Measurements from ENCODE around the gene SFMBT2. TPM values are rescaled to one million over a fixed set of nuclear protein-coding genes. Genes with fewer than 3 reads are reported as not detected.

The SFMBT2 gene
- total and polyA plus RNA-seq, 2 of the 4 experiments (the other 2 are of a cell fraction) = 0.70 to 1.3 TPM

DNA sequence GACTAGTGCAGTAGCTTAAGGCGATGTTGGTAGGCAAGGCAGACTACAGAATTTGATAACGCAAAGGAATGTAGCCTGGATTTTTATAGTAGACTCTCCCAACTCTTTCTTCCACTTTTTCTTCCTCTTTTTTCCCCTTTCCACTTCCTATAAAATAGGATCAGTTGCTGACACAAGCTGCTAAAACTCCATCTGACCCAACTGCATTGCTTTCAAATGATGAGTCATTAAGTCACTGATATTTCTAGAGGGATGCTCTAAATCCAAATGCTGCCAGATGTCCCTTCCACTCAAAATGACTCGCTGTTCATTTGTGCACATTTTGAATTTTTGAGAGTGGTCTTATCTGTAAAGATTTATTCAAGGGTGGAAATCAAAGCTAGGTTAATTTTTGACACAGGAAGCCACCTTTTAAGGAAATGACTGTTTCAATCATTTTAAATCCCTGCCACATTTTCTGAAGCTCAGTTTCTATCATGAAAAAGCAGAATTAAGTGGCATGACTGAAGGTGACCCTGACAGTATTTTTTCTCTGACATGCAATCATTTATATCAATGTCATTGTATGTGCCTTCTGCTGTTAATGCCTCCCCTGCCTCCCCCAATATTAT is 25.8 kb upstream of the SFMBT2 start:
- CTCF ChIA-PET = no interaction called here
- Histone ChIP-seq H2BK120ac (ENCODE audit: low read depth, low read length) (no peak overlapping the region), H3K27ac (ENCODE audit: insufficient read depth, low read length) (no peak overlapping the region), H4K5ac (ENCODE audit: low read depth, low read length) (no peak overlapping the region), H3K36me3 (ENCODE audit: control insufficient read depth, insufficient read depth, low read length) (no peaks in the 10 kb centered on the region), H3K27me3 (ENCODE audit: control insufficient read depth, insufficient read depth, low read length) (no peaks in the 10 kb centered on the region), H3K4me3 (ENCODE audit: insufficient read depth, low read depth, low read length) (no peak overlapping the region), H3K4me1 (ENCODE audit: control insufficient read depth, insufficient read depth, low read length) (no peaks in the 10 kb centered on the region), H2AK9ac (replicated peaks; ENCODE audit: low read depth, low read length, poor library complexity) (no peak overlapping the region), H3K18ac (ENCODE audit: low read depth, low read length) (no peak overlapping the region), H4K8ac (ENCODE audit: low read depth in 2 of 2, low read length in 2 of 2) (no peak overlapping the region), H2BK5ac (ENCODE audit: low read depth, low read length, poor library complexity, severe bottlenecking) (no peak overlapping the region), H2AFZ (replicated peaks; ENCODE audit: low read length, poor library complexity) (no peak overlapping the region), H2AK5ac (ENCODE audit: low read depth, low read length) (no peak overlapping the region), H3K4me2 (ENCODE audit: low read depth, low read length) (no peak overlapping the region), H3K56ac (ENCODE audit: extremely low read depth, insufficient read depth, low read length) (no peak overlapping the region), H3K14ac (replicated peaks; ENCODE audit: low read depth, low read length) (no peak overlapping the region), H3K9me1 (ENCODE audit: insufficient read depth, low read length) (no peaks in the 10 kb centered on the region), H4K91ac (ENCODE audit: insufficient read depth, low read depth, low read length) (no peak overlapping the region), H2BK15ac (ENCODE audit: low read depth, low read length) (no peak overlapping the region), H3K79me1 (ENCODE audit: low read depth in 1 of 2, low read length in 2 of 2) (no peaks in the 10 kb centered on the region), H4K20me1 (ENCODE audit: insufficient read depth, low read length) (no peaks in the 10 kb centered on the region), H3K9me3 (ENCODE audit: control insufficient read depth, insufficient read depth, low read length) (no peaks in the 10 kb centered on the region), H3K9ac (ENCODE audit: low read depth, low read length) (no peak overlapping the region), H3K4ac (ENCODE audit: low read depth, low read length) (no peak overlapping the region), H3K23ac (ENCODE audit: low read depth, low read length) (no peak overlapping the region), H2BK20ac (ENCODE audit: low read depth, low read length) (no peak overlapping the region)
- intact Hi-C loops (cut with micrococcal nuclease) (no loop called here), in situ Hi-C loops (cut with MboI; ENCODE audit: low sequenced_read_pairs) (no loop called here), dilution Hi-C loops (cut with HindIII; ENCODE audit: low sequenced_read_pairs, unreplicated experiment) (no loop called here)
- BruUV-seq (replicated peaks) = no TSS peak
- no CpG with 5 or more reads among the region's 3 CpGs for WGBS, 2 experiments (ENCODE audit: extremely low coverage in 2 of 2, insufficient read length in 1 of 2)
- TF ChIP-seq, protein P1, sequence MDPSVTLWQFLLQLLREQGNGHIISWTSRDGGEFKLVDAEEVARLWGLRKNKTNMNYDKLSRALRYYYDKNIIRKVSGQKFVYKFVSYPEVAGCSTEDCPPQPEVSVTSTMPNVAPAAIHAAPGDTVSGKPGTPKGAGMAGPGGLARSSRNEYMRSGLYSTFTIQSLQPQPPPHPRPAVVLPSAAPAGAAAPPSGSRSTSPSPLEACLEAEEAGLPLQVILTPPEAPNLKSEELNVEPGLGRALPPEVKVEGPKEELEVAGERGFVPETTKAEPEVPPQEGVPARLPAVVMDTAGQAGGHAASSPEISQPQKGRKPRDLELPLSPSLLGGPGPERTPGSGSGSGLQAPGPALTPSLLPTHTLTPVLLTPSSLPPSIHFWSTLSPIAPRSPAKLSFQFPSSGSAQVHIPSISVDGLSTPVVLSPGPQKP (IDR thresholded peaks at IDR 0.05; ENCODE audit: borderline replicate concordance, low read depth, low read length) = no peak
- TF ChIP-seq SMC3 (IDR thresholded peaks at IDR 0.05; ENCODE audit: low read depth, low read length) (no peak), RCOR1 (IDR thresholded peaks at IDR 0.05; ENCODE audit: insufficient replicate concordance, low read length) (no peak), RAD21 (IDR thresholded peaks at IDR 0.05; ENCODE audit: low read length) (no peak), RFX5 (IDR thresholded peaks at IDR 0.05; ENCODE audit: low read depth, low read length) (no peak), MAZ (IDR thresholded peaks at IDR 0.05; ENCODE audit: borderline replicate concordance, low read depth, low read length) (no peak), FOS (IDR thresholded peaks at IDR 0.05; ENCODE audit: low read depth, low read length) (no peak), MAFK (IDR thresholded peaks at IDR 0.05; ENCODE audit: low read depth, low read length) (no peak), MXI1 (IDR thresholded peaks at IDR 0.05; ENCODE audit: borderline replicate concordance, low read depth, low read length) (no peak), CEBPB (IDR thresholded peaks at IDR 0.05; ENCODE audit: low read depth, low read length) (no peak), POLR2A (IDR thresholded peaks at IDR 0.05; ENCODE audit: low read depth, low read length) (no peak), CHD1 (IDR thresholded peaks at IDR 0.05; ENCODE audit: low read depth, low read length) (no peak), NFE2L2 (IDR thresholded peaks at IDR 0.05; ENCODE audit: low read depth, low read length) (no peak), BHLHE40 (IDR thresholded peaks at IDR 0.05; ENCODE audit: low read depth, low read length) (no peak)
- TF ChIP-seq, protein P2, sequence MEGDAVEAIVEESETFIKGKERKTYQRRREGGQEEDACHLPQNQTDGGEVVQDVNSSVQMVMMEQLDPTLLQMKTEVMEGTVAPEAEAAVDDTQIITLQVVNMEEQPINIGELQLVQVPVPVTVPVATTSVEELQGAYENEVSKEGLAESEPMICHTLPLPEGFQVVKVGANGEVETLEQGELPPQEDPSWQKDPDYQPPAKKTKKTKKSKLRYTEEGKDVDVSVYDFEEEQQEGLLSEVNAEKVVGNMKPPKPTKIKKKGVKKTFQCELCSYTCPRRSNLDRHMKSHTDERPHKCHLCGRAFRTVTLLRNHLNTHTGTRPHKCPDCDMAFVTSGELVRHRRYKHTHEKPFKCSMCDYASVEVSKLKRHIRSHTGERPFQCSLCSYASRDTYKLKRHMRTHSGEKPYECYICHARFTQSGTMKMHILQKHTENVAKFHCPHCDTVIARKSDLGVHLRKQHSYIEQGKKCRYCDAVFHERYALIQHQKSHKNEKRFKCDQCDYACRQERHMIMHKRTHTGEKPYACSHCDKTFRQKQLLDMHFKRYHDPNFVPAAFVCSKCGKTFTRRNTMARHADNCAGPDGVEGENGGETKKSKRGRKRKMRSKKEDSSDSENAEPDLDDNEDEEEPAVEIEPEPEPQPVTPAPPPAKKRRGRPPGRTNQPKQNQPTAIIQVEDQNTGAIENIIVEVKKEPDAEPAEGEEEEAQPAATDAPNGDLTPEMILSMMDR (conservative IDR thresholded peaks at IDR 0.05; ENCODE audit: low read depth, low read length) = no peak
- TF ChIP-seq, protein P3, sequence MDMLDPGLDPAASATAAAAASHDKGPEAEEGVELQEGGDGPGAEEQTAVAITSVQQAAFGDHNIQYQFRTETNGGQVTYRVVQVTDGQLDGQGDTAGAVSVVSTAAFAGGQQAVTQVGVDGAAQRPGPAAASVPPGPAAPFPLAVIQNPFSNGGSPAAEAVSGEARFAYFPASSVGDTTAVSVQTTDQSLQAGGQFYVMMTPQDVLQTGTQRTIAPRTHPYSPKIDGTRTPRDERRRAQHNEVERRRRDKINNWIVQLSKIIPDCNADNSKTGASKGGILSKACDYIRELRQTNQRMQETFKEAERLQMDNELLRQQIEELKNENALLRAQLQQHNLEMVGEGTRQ (IDR thresholded peaks at IDR 0.05; ENCODE audit: low read depth, low read length) = no peak
- POLR2A ChIA-PET (ENCODE audit: unreplicated experiment) = no interaction called here
- peak; percentile 3 for DNase-seq
- ATAC-seq (ENCODE audit: low read depth) = no peak

All from IMR-90 (cell line).